Erythroblast (primary cell): ENCODE measurements around the gene PLA2G5.

Source experiments
- GATA1 ChIP-seq: IDR thresholded peaks from 2 replicates; pipeline ENCODE4 v1.6.1; 2011; ENCODE audit warnings: low read depth, mild to moderate bottlenecking, control low read depth, low read length, moderate library complexity
- POLR2A ChIP-seq: IDR thresholded peaks from 2 replicates; pipeline ENCODE4 v1.6.1; 2011; ENCODE audit warnings: mild to moderate bottlenecking, low read length

GRCh38 chr1:20032425-20032824 lies 37.6 kb upstream of the PLA2G5 start:
- TF ChIP-seq POLR2A (no peak), GATA1 (no peak)
